Measurements from ENCODE around the gene PCDH15.

The PCDH15 gene

DNA sequence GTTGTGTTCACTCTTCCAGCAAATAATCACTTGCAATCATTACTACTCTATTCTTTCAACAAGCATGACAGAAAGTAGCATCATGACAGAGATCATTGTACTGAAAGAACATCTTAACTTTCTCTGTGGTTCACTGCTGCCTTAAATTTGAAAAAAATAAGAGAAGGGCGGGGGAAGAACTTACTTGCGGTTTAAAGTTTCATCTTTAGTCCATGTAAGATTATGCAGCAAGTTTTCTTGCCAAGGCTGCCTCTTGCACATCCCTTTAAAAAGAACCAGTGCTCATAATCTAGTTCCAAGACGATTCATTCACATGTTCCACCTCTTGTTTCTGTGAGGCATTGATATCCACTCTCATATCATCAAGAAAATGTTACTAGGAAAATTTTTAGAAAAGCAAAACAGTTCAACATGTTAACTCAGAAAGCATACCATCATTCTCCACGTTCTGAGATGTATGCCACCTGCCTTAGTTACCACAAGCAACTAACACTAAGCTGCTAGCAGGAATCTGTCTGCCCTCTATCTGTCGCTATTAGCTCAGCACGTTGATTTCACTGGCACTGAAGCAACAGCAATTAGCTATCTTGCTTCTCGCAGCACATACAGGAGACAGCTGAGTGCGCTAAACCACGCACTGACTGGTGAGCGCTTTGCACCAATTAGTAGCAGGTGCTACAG is at the start of gene PCDH15:
TSS of gene PCDH15 (minus strand) at position 491 of the 681 bp plus-strand sequence. CDS start 136,969 bp downstream, outside the sequence.
- DNase-seq: peak; percentile 88
- H3K9ac ChIP-seq (ENCODE audit: low read length): no peak within 1 kb of the TSS
- peak within 1 kb of the TSS; percentile 42 for H3K4me2 ChIP-seq (ENCODE audit: low read depth, low read length)
- TF ChIP-seq CTCF (IDR thresholded peaks at IDR 0.05; ENCODE audit: low read length) (peak; percentile 65), EZH2 (optimal IDR thresholded peaks at IDR 0.05; ENCODE audit: low read depth, low read length) (no peak)
- H2AFZ ChIP-seq (ENCODE audit: low read length): no peak within 1 kb of the TSS
- H3K9me2 ChIP-seq (replicated peaks; ENCODE audit: insufficient read depth, low read length): no peaks in the 10 kb centered on the region
- H3K4me1 ChIP-seq (ENCODE audit: low read length): peaks cover 7% of the 10 kb centered on the region
- H3K27ac ChIP-seq (ENCODE audit: low read length): peak within 1 kb of the TSS; percentile 14; the same call in 1 of the 2 replicates
- no peaks in the 10 kb centered on the region for H3K79me2 ChIP-seq (ENCODE audit: low read length)
- H3K27me3 ChIP-seq (replicated peaks; ENCODE audit: insufficient read depth, low read length): no peaks in the 10 kb centered on the region
- no peak within 1 kb of the TSS; the same call in 1 of the 2 replicates for H3K4me3 ChIP-seq (ENCODE audit: low read length)
- H4K20me1 ChIP-seq (ENCODE audit: insufficient read depth, low read length): no peaks in the 10 kb centered on the region
- peaks cover 6% of the 10 kb centered on the region for H3F3A ChIP-seq (ENCODE audit: insufficient read depth, low read length)
- H3K9me3 ChIP-seq (replicated peaks; ENCODE audit: insufficient read depth, low read length): no peaks in the 10 kb centered on the region
- no peaks in the 10 kb centered on the region for H3K36me3 ChIP-seq (replicated peaks; ENCODE audit: insufficient read depth, low read length)

DNA sequence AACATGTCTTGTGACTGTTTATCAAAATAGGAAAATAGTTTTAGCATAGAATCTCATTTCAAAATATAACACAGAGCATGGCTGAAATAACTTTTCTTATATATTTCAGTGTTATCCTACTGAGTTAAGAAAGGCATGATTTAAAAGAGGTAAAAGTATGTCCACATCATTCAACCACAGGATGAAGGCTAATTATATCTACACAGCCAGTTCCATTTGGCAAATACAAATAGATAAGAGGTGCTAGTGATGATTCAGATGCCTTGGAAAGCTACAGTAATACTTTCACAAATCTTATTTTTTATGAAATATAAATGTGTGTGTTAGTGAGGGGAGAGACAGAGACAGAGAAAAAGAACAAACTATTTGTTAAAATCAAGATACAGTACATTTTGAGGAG is 42.9 kb upstream of the PCDH15 start:
- H3K4me1 ChIP-seq (ENCODE audit: low read length): no peaks in the 10 kb centered on the region
- H3K9me3 ChIP-seq (replicated peaks; ENCODE audit: insufficient read depth, low read length): no peaks in the 10 kb centered on the region
- no peak overlapping the region for H2AFZ ChIP-seq (ENCODE audit: low read length)
- H3K4me3 ChIP-seq (ENCODE audit: low read length): no peak overlapping the region
- no peak overlapping the region for H3K4me2 ChIP-seq (ENCODE audit: low read depth, low read length)
- H4K20me1 ChIP-seq (ENCODE audit: insufficient read depth, low read length): no peaks in the 10 kb centered on the region
- TF ChIP-seq EZH2phosphoT487 (IDR thresholded peaks at IDR 0.05; ENCODE audit: low read length) (no peak), EZH2 (optimal IDR thresholded peaks at IDR 0.05; ENCODE audit: low read depth, low read length) (no peak), CTCF (IDR thresholded peaks at IDR 0.05; ENCODE audit: low read length) (no peak)
- no peaks in the 10 kb centered on the region for H3K27me3 ChIP-seq (replicated peaks; ENCODE audit: insufficient read depth, low read length)
- no peaks in the 10 kb centered on the region for H3K36me3 ChIP-seq (replicated peaks; ENCODE audit: insufficient read depth, low read length)
- H3K27ac ChIP-seq (ENCODE audit: low read length): no peak overlapping the region
- DNase-seq: no peak
- no peaks in the 10 kb centered on the region for H3F3A ChIP-seq (ENCODE audit: insufficient read depth, low read length)
- 0 out of 2 replicates have a peak, but pooled peaks cover 2% of the 10 kb centered on the region for H3K9me2 ChIP-seq (replicated peaks; ENCODE audit: insufficient read depth, low read length)
- H3K9ac ChIP-seq (ENCODE audit: low read length): no peak overlapping the region
- no peaks in the 10 kb centered on the region for H3K79me2 ChIP-seq (ENCODE audit: low read length)

- no peak overlapping the region for H3K9ac ChIP-seq (ENCODE audit: low read length)
- no peaks in the 10 kb centered on the region for H3K27me3 ChIP-seq (replicated peaks; ENCODE audit: insufficient read depth, low read length)
- DNase-seq: no peak
- H3K4me3 ChIP-seq (ENCODE audit: low read length): no peak overlapping the region
- H3F3A ChIP-seq (ENCODE audit: insufficient read depth, low read length): no peaks in the 10 kb centered on the region
- H3K79me2 ChIP-seq (ENCODE audit: low read length): no peaks in the 10 kb centered on the region
- H4K20me1 ChIP-seq (ENCODE audit: insufficient read depth, low read length): no peaks in the 10 kb centered on the region
- H3K9me3 ChIP-seq (replicated peaks; ENCODE audit: insufficient read depth, low read length): no peaks in the 10 kb centered on the region
- 0 out of 2 replicates have a peak, but pooled peaks cover 2% of the 10 kb centered on the region for H3K9me2 ChIP-seq (replicated peaks; ENCODE audit: insufficient read depth, low read length)
- no peak for TF ChIP-seq CTCF (IDR thresholded peaks at IDR 0.05; ENCODE audit: low read length)
- no peak for TF ChIP-seq EZH2 (optimal IDR thresholded peaks at IDR 0.05; ENCODE audit: low read depth, low read length)
- no peak for TF ChIP-seq EZH2phosphoT487 (IDR thresholded peaks at IDR 0.05; ENCODE audit: low read length)
- H3K4me2 ChIP-seq (ENCODE audit: low read depth, low read length): no peak overlapping the region
- H3K4me1 ChIP-seq (ENCODE audit: low read length): no peaks in the 10 kb centered on the region
- no peak overlapping the region for H2AFZ ChIP-seq (ENCODE audit: low read length)
- H3K36me3 ChIP-seq (replicated peaks; ENCODE audit: insufficient read depth, low read length): no peaks in the 10 kb centered on the region
- no peak overlapping the region for H3K27ac ChIP-seq (ENCODE audit: low read length)
Observed at GRCh38 chr10:54843085-54843646, 42.1 kb upstream of the PCDH15 start.

Measured in MM.1S (cell line).